Upper lobe of left lung (tissue), 4 donors: ENCODE data around the gene PODXL2.

ENCODE experiments used
- CTCF ChIP-seq, 6 experiments: fragments of 450-650 bp in 4 of 6; fragments of 200-600 bp in 2 of 6; sonication (generic) in 2 of 6; IDR thresholded peaks; one replicate each; pipeline ENCODE4 v1.5.1; 2016 to 2019; ENCODE audit warnings: antibody characterized with exemption in 6 of 6
- EP300 ChIP-seq, 4 donors: sonication (generic); formaldehyde crosslinking; IDR thresholded peaks; one replicate each; pipeline ENCODE4 v1.5.1; 2017; ENCODE audit warnings: antibody characterized with exemption in 4 of 4, control low read depth in 2 of 4
- POLR2A ChIP-seq, 4 donors: fragments of 450-650 bp; IDR thresholded peaks; one replicate each; pipeline ENCODE4 v1.5.1; 2016 to 2017; ENCODE audit warnings: antibody characterized with exemption in 4 of 4, mild to moderate bottlenecking in 2 of 4
- POLR2AphosphoS5 ChIP-seq, 2 donors: sonication (generic); formaldehyde crosslinking; IDR thresholded peaks; one replicate each; pipeline ENCODE4 v1.5.1; 2017; ENCODE audit warnings: antibody characterized with exemption in 2 of 2

GRCh38 chr3:127697551-127698240, 68.7 kb downstream of the PODXL2 start:
- TF ChIP-seq CTCF (IDR thresholded peaks at IDR 0.05) (no peak), POLR2A (IDR thresholded peaks at IDR 0.05) (peak in 1 of 4 donors; percentile 13), POLR2AphosphoS5 (IDR thresholded peaks at IDR 0.05) (peak in 1 of 2 donors; percentile 52), EP300 (IDR thresholded peaks at IDR 0.05) (no peak)
